RWPE2 (cell line): ENCODE measurements around the gene FOXN3.

Source experiments
- ATAC-seq: fragments of 200-7000 bp; cut with Tn5 transposase; 3 replicates; pipeline ENCODE4 v1.9.1; 2021; ENCODE audit warnings: low read depth
- DNase-seq: peaks from one replicate; pipeline ENCODE4 v3.0.0-alpha.2; 2020; ENCODE audit warnings: low spot score
- H3K27ac ChIP-seq: fragments of 450-650 bp; 2 replicates; pipeline ENCODE4 v1.5.1; 2017; ENCODE audit warnings: mild to moderate bottlenecking; ENCODE audit not compliant: poor library complexity, severe bottlenecking
- H3K27me3 ChIP-seq: fragments of 250-450 bp; sonication (Bioruptor Pico); 2 replicates; pipeline ENCODE4 v1.5.1; 2021; ENCODE audit warnings: mild to moderate bottlenecking, moderate library complexity; ENCODE audit not compliant: insufficient read depth, poor library complexity, severe bottlenecking
- H3K36me3 ChIP-seq: fragments of 250-450 bp; sonication (Bioruptor Pico); 2 replicates; pipeline ENCODE4 v1.5.1; 2020; ENCODE audit warnings: low read depth, mild to moderate bottlenecking, moderate library complexity
- H3K4me1 ChIP-seq: fragments of 250-450 bp; sonication (Bioruptor Pico); 2 replicates; pipeline ENCODE4 v1.5.1; 2021; ENCODE audit warnings: mild to moderate bottlenecking, moderate library complexity; ENCODE audit not compliant: insufficient read depth, poor library complexity, severe bottlenecking
- H3K4me3 ChIP-seq: fragments of 250-450 bp; sonication (Bioruptor Pico); 2 replicates; pipeline ENCODE4 v1.5.1; 2021; ENCODE audit warnings: mild to moderate bottlenecking, moderate library complexity; ENCODE audit not compliant: severe bottlenecking
- H3K9me3 ChIP-seq: fragments of 250-450 bp; sonication (Bioruptor Pico); 2 replicates; pipeline ENCODE4 v1.5.1; 2021; ENCODE audit warnings: mild to moderate bottlenecking, moderate library complexity; ENCODE audit not compliant: severe bottlenecking
- TF ChIP-seq, protein P1 (sequence below): fragments of 450-650 bp; IDR thresholded peaks from one replicate; pipeline ENCODE4 v1.5.1; 2017; ENCODE audit warnings: mild to moderate bottlenecking, moderate library complexity; ENCODE audit not compliant: poor library complexity, severe bottlenecking

Gene FOXN3

DNA sequence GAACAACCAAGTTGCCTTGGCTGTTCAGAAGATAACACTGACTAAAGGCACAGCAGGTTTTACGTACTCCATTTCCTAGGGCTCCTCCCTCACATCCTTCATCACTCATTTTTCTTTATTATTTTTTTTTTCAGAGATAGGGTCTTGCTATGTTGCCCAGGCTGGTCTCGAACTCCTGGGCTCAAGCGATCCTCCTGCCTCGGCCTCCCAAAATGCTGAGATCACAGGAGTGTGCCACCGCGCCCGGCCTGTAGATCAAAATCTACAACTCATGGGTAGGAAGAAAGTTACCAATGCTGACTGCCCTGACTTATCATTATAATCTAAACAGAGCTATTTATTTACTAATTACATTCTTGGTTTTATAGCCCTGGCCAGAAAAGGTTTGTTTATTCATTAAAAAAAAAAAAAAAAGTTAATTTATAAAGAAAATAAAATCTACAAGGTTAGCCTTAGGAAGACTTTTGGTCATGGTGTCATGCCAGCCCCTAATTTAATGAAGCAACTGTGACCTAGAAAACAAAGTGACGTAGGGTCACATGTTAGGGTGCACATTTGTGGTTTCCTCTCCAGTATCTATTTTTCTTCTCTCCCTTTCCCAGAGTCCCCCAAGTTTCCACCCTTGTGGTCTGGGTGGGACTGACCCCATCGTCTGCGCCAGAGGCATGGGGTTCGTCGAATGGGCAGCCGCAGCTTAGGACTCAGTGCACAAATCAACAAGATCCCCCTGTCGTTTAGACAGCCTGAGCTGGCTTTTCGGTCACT is 19.0 kb upstream of the FOXN3 start:
- Histone ChIP-seq H3K27me3 (no peaks in the 10 kb centered on the region), H3K27ac (no peak overlapping the region), H3K4me3 (no peak overlapping the region), H3K9me3 (no peaks in the 10 kb centered on the region), H3K36me3 (no peaks in the 10 kb centered on the region), H3K4me1 (peaks cover 25% of the 10 kb centered on the region)
- DNase-seq (no peak), ATAC-seq (no peak)
- TF ChIP-seq, protein P1, sequence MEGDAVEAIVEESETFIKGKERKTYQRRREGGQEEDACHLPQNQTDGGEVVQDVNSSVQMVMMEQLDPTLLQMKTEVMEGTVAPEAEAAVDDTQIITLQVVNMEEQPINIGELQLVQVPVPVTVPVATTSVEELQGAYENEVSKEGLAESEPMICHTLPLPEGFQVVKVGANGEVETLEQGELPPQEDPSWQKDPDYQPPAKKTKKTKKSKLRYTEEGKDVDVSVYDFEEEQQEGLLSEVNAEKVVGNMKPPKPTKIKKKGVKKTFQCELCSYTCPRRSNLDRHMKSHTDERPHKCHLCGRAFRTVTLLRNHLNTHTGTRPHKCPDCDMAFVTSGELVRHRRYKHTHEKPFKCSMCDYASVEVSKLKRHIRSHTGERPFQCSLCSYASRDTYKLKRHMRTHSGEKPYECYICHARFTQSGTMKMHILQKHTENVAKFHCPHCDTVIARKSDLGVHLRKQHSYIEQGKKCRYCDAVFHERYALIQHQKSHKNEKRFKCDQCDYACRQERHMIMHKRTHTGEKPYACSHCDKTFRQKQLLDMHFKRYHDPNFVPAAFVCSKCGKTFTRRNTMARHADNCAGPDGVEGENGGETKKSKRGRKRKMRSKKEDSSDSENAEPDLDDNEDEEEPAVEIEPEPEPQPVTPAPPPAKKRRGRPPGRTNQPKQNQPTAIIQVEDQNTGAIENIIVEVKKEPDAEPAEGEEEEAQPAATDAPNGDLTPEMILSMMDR: no peak

DNA sequence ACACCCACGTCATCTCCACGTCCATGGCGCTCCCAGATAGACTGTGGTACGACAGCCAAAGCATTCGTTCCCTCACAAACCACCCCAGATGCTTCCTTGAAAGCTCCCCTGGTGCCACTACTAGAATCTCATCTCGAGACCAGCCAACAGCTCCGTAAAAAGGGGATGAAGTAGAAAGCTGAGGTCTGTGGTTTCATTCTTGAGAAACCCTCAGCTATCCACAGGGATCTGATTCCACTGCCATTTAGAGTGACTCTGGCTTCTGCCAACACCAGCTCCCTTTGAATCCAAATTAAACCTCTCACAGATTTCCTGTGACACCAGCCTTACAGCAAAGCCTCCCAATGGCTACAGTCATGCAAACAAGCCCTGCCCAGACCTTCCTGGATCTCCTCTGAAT is 18.5 kb upstream of the FOXN3 start:
- Histone ChIP-seq H3K4me1 (peaks cover 30% of the 10 kb centered on the region), H3K27ac (no peak overlapping the region)
- no peak for DNase-seq

DNA sequence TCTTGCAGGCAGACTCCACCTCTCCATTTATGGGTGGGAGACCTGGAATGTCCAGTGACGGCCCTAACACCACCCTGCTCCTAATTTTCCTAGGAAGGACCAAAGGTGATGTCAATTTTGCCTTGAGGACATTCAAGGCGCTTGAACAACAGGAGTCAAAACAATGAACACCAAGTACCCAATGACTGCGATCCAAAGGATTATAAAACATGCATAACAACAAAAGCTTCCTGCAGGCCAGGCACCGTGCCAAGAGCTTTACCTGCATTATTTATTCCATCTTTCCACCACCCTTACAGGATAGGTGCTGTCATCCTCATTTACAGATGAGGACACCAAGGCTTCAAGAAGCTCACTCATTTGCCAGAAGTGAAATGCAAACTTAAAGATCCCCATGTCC is 15.2 kb upstream of the FOXN3 start:
- H3K9me3 ChIP-seq: no peaks in the 10 kb centered on the region
- H3K36me3 ChIP-seq: no peaks in the 10 kb centered on the region
- ATAC-seq: no peak
- H3K4me3 ChIP-seq: no peak overlapping the region
- DNase-seq: no peak
- peak overlapping the region; percentile 92 for H3K27ac ChIP-seq
- TF ChIP-seq, protein P1: no peak
- H3K4me1 ChIP-seq: peaks cover 46% of the 10 kb centered on the region
- H3K27me3 ChIP-seq: no peaks in the 10 kb centered on the region

More for the DNA sequence above, 18.5 kb upstream of the FOXN3 start:
- Histone ChIP-seq H3K36me3 (no peaks in the 10 kb centered on the region), H3K27me3 (no peaks in the 10 kb centered on the region), H3K4me3 (no peak overlapping the region), H3K9me3 (no peaks in the 10 kb centered on the region)
- no peak for ATAC-seq
- TF ChIP-seq, protein P1: no peak

- DNase-seq (no peak), ATAC-seq (no peak)
- Histone ChIP-seq H3K27me3 (no peaks in the 10 kb centered on the region), H3K27ac (peak overlapping the region; percentile 92), H3K4me1 (peaks cover 54% of the 10 kb centered on the region), H3K36me3 (no peaks in the 10 kb centered on the region), H3K4me3 (no peak overlapping the region), H3K9me3 (no peaks in the 10 kb centered on the region)
- TF ChIP-seq, protein P1: no peak
Observed at GRCh38 chr14:89430391-89431236, 13.6 kb upstream of the FOXN3 start.
